CD4-positive, alpha-beta T cell treated with Interferon gamma for 1 hour (primary cell): ENCODE data around the gene BBS5.
"Not testable (repeated sequence)": the region's sequence is repeated elsewhere in the genome, so short reads cannot be mapped to it uniquely, and the experiment has no call there.

Source experiments
- DNase-seq: peaks from one replicate; pipeline ENCODE4 v3.0.0-alpha.2; 2020

BBS5 gene

DNA sequence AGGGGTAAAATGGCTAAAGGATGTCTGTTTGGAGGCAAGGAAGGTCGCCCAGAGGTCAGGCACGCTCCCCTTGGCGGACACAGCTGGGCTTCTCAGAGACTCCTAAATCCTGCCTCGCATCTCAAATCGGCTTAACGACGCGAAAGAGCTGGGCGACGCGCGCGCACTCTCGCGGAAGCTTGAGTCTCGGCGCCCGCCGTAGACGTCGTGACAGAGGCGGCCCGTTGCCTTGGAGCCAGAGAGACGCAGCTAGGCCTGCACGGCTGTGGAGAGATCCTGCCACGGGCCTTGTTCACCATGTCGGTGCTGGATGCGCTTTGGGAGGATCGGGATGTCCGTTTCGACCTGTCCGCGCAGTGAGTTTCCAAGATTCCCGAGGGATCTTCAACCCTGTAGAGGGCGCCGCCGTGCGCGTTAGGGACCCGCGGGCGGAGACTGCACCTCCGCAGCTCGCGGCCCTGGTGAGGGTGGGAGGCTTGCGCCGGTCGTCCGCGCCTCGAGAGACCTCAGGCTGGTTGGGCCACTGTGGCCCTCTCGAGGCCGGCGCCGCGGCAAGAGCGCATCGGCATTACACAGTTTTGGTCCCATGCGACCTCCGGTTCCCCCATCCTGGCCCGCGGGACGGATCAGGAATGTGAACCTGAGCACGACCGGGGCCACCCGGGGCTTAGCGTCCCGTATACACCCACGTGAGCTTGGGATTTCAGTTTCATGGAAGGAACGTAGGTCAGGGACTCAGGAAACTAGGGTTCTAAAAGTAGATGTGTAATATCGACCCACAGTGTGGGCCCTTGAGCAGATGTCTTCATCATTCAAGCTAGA lies at the start of gene BBS5:
Gene BBS5, plus strand, starts transcription at position 238 of the 822 bp plus-strand sequence. Its CDS starts 60 bp downstream, at position 298.
- peak; percentile 58 for DNase-seq

DNA sequence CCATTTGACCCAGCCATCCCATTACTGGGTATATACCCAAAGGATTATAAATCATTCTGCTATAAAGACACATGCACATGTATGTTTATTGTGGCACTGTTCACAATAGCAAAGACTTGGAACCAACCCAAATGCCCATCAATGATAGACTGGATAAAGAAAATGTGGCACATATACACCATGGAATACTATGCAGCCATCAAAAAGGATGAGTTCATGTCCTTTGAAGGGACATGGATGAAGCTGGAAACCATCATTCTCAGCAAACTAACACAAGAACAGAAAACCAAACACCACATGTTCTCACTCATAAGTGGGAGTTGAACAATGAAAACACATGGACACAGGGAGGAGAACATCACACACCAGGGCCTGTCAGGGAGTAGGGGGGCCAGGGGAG lies 47.5 kb upstream of the BBS5 start:
- not testable (repeated sequence) for DNase-seq

DNA sequence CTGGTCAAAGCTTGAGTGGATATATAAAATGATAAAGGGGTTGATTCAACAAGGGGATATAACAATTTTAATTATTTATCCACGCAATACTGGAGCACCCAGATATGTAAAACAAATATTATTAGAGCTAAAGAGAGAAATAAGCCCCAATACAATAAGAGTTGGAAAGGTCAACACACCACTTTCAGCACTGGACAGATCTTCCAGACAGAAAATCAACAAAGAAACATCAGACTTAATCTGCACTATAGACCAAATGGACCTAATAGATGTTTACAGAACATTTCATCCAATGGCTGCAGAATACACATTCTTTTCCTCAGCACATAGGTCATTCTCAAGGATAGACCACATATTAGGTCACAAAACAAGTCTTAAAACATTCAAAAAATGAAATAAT lies 45.1 kb upstream of the BBS5 start:
- DNase-seq = not testable (repeated sequence)

DNA sequence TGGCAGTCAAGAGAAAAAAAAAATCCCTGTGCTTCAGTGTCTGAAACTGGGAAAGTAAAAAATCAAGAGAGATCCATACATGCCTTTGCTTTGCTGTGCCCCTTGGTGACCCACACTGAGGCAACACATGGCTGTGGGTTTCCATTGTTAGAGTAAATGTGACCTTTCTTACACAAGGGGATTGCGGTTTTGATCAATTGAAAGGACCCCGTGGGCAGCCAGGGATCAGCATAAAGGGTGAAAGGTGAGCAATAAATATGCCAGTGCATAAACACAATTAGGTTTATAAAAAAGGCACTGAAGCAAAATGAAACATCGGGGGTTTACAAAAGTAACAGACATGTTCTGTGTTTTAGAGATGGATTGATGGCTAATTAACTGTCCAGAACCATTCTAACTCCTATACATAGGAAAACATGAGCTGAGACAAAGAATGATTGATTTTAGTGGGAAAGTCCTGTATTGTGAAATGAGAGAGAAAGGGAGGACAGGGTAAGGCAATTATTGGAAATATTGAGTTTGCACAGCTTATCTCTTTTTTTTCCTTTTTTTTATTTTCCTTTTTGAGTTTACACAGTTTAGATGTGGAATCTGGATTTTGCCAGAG lies 40.7 kb upstream of the BBS5 start:
- DNase-seq = no peak

DNA sequence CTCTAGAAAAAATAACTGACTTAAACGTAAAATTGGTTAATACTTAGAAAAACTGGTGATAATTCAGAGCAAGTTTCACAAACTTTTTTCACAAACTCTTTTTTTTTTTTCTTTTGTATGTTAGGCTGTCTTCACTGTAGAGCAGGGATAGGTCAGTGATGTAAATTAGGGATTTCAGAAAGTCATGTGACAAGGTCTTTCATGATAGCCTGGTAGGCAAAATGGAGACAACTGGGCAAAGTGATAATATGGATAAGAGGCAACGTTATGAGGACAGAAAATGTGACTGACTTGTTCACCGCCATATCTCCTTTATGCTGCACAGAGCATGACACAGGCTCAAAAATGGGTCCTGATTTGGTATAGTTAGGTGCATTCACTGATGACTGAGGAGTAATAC lies 39.4 kb upstream of the BBS5 start:
- no peak for DNase-seq

DNA sequence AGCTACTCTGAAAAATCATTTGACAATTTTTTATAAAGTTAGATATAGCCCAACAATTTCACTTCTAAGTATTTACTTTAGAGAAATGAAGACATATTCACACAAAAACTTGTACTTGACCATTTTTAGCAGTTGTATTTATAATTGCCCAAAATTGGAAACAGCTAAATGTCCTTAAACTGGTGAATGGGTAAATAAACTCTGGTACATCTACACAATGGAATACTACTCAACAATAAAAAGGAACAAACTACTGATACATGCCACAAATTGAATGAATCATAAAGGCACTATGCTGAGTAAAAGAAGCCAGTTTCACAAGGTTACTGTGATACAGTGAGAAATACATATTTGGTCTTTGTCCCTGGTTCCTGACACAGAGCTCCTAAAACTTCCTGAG lies 32.8 kb upstream of the BBS5 start:
- no peak for DNase-seq

DNA sequence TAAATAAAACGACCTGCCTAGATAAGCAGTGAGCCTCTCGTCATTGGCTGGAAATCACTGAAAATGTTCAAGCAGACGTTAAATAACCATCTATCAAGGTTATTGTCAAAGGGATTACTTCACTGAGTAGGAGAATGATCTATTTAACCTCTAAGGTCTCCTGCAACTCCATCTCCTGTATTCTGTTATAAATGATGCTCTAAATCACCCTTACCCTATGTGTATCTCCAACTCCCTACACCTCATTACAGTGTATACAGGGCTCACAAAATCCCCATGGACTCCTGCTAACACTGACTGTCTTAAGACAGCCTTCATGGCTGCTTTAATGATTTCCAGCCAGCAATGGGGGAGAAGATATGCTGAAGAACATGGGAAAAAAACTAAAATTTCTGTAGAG lies 31.0 kb upstream of the BBS5 start:
- no peak for DNase-seq

DNA sequence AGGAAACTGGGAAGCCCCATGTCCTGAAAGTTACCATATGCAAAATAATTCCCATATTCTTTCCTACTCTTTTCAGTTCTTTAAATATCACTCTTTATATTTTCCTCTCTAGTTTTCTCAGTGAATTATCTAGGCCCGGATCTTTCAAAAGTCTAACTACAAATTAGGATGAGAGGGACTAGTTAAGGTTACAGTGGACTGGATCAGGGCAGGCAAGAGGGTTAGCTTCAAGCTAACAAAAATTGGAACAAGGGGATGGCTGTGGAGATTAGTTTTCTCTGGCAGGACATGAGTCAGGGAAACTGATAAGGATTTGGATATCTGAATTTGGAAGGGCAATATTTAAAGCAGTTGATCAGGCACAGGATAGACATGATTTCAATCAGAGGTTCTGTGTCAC lies 30.4 kb upstream of the BBS5 start:
- no peak for DNase-seq

DNA sequence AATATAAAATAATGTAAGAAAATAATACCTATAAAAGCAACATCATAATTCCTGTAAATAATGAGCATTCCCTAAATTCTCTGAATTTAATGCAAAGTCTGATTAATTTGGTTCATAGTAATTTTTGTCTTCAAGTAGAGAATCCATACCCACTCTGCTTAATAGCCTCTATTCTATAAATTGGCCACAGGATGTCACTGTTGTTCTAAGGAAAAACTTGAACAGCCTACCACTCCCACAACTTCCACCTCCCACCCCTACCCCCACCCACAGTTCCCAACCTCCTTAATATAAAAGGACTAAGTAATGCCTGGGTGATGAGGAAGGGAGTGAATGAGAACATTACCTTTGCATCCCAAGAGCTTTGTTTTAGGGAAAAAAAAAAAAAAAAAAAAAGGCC lies 27.2 kb upstream of the BBS5 start:
- DNase-seq = no peak

DNA sequence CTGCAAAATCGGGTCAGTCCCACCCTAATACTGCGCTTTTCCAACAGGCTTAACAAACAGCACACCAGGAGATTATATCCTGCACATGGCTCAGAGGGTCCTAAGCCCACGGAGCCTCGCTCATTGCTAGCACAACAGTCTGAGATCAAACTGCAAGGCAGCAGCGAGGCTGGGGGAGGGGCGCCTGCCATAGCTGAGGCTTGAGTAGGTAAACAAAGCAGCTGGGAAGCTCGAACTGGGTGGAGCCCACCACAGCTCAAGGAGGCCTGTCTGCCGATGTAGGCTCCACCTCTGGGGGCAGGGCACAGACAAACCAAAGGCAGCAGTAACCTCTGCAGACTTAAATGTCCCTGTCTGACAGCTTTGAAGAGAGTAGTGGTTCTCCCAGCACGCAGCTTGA lies 26.2 kb upstream of the BBS5 start:
- not testable (repeated sequence) for DNase-seq

DNA sequence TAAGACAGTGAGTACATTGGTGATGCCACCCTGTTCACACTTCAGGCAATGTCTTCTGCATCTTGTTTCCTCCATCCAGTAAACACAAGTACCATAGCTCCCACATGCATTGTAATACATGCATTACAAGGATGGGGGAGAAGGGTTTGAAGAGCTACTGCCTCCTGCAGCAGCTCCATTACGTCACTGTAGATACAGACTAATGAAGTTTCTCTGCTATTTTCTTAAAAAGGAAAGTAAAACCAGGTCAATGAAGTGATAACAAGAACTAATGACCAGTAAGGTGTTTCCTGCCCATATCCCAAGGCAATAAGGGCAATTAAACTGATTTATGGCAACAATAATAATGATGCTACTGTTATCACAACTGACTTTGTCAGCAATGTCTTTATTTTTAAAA lies 18.2 kb upstream of the BBS5 start:
- DNase-seq = no peak

DNA sequence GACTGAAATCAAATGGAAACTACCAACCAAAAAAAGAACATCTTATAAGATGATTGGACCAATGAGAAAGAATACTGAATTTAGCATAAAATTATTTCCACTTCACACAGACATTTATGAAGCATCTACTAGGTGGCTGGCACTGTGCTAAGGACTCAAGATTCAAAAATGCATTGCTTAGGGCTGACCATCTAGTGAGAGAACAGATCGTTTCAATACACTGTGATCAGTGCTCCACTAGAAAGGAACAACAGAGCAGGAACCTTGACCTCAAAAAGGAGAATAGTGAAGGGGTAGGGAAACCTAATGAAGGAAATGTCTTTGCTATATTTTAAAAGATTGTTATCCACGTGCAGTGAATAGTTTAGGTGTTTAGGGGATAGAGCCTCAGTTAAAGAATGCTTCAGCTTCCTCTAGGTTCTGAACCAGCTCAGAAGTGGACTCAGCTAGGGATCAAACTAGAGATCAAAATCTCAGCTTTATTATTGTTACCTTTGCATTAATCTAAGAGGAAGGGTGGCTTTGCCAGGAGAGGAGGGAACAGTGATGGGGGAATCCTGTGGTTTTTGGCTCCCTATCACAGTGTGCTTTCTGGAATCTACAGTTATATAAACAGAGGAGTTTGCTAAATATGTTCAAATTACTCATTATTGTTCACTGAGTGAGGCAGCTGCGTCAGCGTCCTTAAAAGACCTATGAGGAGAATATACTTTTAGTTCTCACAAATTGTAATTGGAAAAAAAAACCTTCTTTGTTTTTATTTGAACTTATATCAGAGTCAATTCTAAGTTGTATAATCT lies 16.2 kb upstream of the BBS5 start:
- no peak for DNase-seq

DNA sequence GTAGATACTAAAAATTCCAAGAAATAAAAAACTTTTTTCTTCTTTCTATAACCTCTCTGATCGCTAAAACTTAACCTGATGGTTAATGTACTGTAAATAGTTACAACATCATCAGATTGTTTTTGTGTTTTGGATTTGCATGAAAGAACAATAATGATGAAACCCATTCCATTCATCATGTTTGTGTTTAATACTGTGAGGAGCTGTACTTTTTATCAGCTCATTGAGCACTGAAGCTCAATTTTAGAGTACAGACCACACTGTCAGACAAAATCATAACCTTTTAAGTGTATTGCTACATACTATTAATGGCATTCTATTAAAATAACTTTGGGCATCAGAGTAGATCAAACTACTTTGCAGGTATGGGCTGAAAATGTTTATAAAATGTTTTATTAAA lies 14.8 kb upstream of the BBS5 start:
- DNase-seq = no peak

DNA sequence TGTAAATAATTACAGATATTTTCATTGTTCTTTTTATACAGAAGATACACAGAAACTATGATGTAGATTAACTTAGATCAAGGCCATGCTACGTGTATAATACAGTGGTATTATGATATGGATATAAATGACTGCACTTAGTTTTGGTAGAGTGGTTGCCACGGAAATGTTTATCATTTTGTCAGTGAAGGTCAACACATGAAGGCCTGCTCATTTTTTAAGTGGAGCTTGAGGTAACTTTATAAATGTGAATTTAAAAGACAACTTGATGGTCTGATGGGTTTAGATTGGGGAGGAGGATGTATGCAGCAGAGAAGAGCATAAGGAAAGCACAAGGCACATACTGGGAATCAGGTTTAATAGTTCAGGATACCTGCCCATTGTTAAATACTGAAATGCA lies 14.4 kb upstream of the BBS5 start:
- DNase-seq = no peak

DNA sequence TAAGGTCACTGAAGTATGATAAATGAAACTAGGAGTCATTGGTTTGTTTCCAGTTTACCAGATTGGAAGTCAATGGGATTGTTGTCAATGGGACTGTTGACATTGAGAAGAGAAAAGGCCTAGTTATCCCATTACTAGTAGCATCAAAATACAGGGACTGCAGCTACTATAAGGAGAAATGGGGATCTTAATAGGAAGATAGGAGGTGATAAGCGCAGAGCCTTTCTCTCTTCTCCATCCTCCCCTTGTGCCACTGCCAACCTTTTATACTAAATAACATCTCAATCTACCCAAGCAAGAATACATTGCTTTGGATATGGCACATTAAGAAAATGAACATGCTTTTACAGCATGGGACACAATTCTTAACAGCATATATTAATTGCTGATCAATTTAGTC lies 10.5 kb upstream of the BBS5 start:
- no peak for DNase-seq

DNA sequence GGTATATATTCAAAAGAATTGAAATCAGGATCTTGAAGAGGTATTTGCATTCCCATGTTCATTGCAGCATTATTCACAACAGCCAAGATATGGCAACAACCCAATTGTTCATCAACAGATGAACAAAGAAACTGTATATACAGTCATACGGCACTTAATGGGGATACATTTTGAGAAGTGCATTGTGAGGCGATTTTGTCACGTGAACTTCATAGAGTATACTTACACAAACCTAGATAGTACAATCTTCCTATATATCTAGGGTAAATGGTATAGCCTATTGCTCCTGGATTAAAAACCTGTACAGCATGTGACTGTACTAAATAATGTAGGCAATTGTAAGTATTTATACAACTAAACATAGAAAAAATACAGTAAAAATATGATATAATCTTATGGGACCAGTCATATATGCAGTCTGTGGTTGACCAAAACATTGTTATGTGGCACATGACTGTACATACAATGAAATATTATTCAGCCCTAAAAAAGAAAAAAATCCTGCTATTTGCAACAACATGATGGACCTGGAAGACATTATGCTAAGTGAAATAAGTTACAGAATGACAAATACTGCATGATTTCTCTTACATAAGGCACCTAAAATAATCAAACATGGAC lies 9.2 kb upstream of the BBS5 start:
- DNase-seq = no peak

DNA sequence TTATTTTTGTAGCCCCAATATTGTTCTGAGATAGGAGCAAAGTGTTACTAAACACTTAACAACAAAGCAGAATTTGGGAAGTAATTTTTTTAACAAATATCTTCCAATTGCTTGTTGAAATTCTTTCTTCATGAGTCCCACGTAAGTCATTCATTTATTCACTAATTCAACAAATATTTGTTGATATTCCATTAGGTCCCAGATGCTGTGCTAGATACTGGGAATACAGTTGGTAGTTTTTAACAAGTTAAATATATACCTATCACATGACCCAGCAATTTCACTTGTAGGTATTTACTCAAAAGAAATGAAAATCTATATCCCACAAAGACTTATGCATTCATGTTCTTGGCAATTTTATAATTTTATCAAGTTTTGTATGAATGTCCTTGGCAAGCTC lies 7.0 kb upstream of the BBS5 start:
- DNase-seq = no peak

DNA sequence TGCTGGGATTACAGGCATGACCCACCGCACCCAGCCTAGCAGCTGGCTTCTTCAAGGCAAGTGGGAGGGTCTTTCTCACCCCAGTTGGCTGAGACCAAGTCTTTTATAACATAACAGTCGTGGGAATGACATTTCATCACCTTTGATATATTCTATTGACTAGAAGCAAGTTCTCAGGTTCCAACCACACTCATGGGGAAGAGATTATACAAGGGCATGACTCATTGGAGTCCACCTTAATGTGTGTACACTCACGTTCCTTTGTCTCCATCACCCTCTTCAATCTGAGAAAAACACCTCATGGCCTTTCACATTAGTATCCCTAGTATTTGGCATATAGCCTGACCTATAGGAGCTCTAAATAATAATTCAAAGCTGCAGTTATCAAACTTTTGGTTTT lies 2.8 kb upstream of the BBS5 start:
- no peak for DNase-seq

DNA sequence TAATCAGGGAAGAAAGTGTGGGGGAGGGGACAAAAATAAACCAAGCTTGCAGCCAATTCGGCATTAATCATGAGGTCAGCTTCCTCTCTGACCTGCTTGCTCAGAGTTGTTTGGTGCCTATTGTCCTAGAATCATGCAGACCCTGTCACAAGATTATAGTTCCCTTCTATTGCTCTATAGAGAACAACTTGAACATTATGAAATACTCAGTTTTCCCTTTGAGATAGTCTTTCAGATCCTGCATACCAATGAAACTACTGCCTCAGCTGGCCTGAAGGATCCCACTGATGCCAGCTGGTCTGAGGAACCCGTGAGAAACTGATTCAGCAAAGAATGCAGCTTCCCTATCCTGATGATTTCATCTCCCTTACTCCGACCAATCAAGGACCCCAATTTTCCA lies 955 bp upstream of the BBS5 start:
- DNase-seq = no peak

DNA sequence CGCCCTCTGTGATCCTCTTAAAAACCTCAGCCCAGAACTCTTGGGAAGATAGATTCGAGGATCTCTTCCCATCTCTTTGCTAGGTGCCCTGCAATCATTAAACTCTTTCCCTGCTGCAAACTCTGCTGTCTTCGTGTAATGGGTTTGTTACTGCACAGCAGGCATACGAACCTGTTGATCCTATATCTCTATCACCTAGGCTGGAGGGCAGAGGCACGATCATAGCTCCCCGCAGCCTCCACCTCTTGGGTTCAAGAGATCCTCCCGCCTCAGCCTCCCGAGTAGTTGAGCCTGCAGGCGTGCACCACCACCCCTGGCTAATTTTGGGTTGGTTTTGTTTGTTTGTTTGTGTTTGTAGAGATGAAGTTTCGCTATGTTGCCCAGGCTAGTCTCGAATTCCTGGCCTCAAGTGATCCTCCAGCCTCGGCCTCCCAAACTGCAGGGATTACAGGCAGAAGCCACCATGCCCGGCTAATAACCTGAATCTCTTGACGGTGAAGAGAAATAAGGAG lies 493 bp upstream of the BBS5 start:
- no peak for DNase-seq

DNA sequence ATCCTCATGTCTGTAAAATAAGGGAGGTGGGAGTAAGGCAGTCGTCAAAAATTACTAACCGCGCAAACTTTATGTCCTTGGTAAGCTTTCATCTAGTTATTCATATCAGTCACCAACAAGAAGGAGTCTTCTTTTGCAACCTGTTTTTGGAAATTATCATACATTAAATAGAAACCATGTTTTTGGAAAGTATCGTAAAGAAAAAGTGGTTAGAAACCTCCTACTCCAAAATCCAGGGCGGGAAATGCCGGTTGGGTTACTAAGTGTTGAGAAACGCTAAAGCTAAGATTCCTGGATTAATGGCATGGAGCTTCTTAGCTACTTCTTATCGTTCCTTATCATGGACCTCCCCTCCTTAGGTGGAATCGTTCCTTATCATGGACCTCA lies 778 bp downstream of the BBS5 start:
- DNase-seq = no peak

DNA sequence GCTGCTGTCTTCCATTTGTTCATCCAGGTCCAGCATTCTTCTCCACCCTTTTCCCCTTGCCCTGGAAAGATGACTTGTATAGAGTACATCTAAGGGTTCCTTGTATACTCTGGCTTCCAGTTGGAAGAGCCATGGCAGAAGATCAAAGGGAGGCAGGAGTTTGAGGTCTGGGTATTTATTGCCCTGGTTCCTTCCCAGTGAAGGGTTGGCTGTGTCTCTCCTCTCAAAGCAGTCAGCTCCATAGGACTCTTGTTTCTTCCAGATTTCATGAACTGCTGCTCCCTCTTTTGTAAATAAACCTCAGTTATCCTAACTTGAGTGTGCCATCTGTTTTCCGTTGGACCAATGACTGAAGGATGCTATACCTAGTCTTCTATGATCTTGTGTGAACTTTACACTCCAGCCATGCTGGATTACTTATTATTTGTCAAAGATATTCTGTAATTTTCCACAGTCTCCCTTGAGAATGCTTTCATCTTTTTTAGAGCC lies 6.4 kb downstream of the BBS5 start:
- DNase-seq = no peak

DNA sequence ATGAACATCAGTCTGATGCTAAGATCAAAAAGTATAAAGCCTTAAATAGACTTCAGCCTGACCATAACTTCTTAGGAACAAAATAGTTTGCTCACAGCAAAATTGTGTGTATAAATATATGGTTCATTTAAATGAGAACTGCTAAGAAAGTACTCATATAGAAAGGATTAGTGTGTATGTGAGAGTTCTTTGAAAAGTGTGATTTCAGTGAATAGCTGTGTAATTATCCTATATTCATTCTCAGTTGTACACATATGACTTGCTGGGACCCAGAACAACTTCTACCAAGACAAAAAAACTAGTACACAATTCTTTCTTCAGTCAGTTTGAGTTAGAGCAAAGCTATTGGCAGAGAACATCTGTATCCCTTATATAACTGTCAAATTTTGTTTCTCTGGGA lies 7.2 kb downstream of the BBS5 start:
- DNase-seq = no peak
